Panc1 (cell line): ENCODE results near the gene SPOCK1. TPM values are rescaled to one million over a fixed set of nuclear protein-coding genes. Genes with fewer than 3 reads are reported as not detected.

Experiments used
- ATAC-seq: fragments of 200-7000 bp; cut with Tn5 transposase; 2 replicates; pipeline ENCODE4 v1.9.1; 2020; ENCODE audit warnings: mild to moderate bottlenecking, moderate library complexity
- BruUV-seq: library from RNA; stranded (reverse); fragments of 400-500 nt; replicated peaks from 2 replicates; lab custom pipeline; 2021; lab: Mats Ljungman, UMichigan
- CTCF ChIA-PET: fragments of 300-600 bp; sonication (Branson Sonifier 250); formaldehyde crosslinking; loops from one replicate; lab custom pipeline; 2022; ENCODE audit warnings: antibody characterized with exemption; lab: Charles Lee
- POLR2A ChIA-PET: fragments of 300-600 bp; sonication (Branson Sonifier 250); formaldehyde crosslinking; loops from one replicate; lab custom pipeline; 2022; ENCODE audit warnings: antibody characterized with exemption; lab: Charles Lee
- DNase-seq: peaks from one replicate; pipeline ENCODE4 v3.0.0-alpha.2; 2010; ENCODE audit warnings: low read depth, low spot score
- H3K27ac ChIP-seq: 2 replicates; pipeline ENCODE4 v1.5.1; 2011; ENCODE audit warnings: mild to moderate bottlenecking, low read length, inconsistent platforms
- H3K27me3 ChIP-seq: fragments of 200-500 bp; sonication (Bioruptor generic); 2 replicates; pipeline ENCODE4 v1.6.0; 2014; ENCODE audit warnings: low read length, inconsistent platforms; ENCODE audit not compliant: control insufficient read depth, insufficient read depth
- H3K36me3 ChIP-seq: fragments of 200-500 bp; sonication (Bioruptor generic); 2 replicates; pipeline ENCODE4 v1.5.1; 2014; ENCODE audit warnings: inconsistent platforms, mild to moderate bottlenecking, low read length, moderate library complexity; ENCODE audit not compliant: control insufficient read depth, insufficient read depth
- H3K4me1 ChIP-seq: 2 replicates; pipeline ENCODE4 v1.5.1; 2011; ENCODE audit warnings: inconsistent platforms, mild to moderate bottlenecking, low read length, moderate library complexity; ENCODE audit not compliant: control insufficient read depth, insufficient read depth
- H3K4me3 ChIP-seq, 2 experiments: 2 replicates each; pipeline ENCODE4 v1.5.1; 2011 to 2012; ENCODE audit warnings: low read depth in 2 of 2, low read length in 2 of 2, mild to moderate bottlenecking in 2 of 2, inconsistent platforms in 1 of 2, moderate library complexity in 1 of 2
- H3K9me3 ChIP-seq: fragments of 200-500 bp; sonication (Bioruptor generic); 2 replicates; pipeline ENCODE4 v1.5.1; 2014; ENCODE audit warnings: low read depth, mild to moderate bottlenecking, inconsistent platforms, low read length, moderate library complexity; ENCODE audit not compliant: control insufficient read depth, insufficient read depth
- POLR2AphosphoS5 ChIP-seq: IDR thresholded peaks from 2 replicates; pipeline ENCODE4 v1.6.1; 2012; ENCODE audit warnings: mild to moderate bottlenecking, low read depth, low read length, moderate library complexity
- SIN3A ChIP-seq: IDR thresholded peaks from 2 replicates; pipeline ENCODE4 v1.6.1; 2012; ENCODE audit warnings: low read depth, mild to moderate bottlenecking, low read length, moderate library complexity, borderline replicate concordance; ENCODE audit not compliant: insufficient read depth
- TCF7L2 ChIP-seq: IDR thresholded peaks from 2 replicates; pipeline ENCODE4 v1.6.1; 2011; ENCODE audit warnings: mild to moderate bottlenecking, low read depth, low read length, inconsistent platforms
- in situ Hi-C: cut with HindIII; loops from 2 replicates; pipeline ENCODE4 v1.10.0; 2016; ENCODE audit warnings: low sequenced_read_pairs, low pct_unique_long_range_greater_than_20kb
- intact Hi-C: fragments of 100-400 bp; cut with micrococcal nuclease; formaldehyde crosslinking; loops from one replicate; pipeline ENCODE4 v1.10.0; 2022; ENCODE audit not compliant: unreplicated experiment
- total RNA-seq: library from RNA; stranded (reverse); gene quantifications from one replicate; pipeline ENCODE4 v1.2.1, GENCODE V29; 2021; ENCODE audit not compliant: unreplicated experiment
- TF ChIP-seq, protein P1 (sequence below): fragments of 450-650 bp; IDR thresholded peaks from 2 replicates; pipeline ENCODE4 v1.5.1; 2017; ENCODE audit warnings: mild to moderate bottlenecking
- TF ChIP-seq, protein P2 (sequence below), 2 experiments: IDR thresholded peaks; 2 replicates each; pipeline ENCODE4 v1.6.1; 2011 to 2012; ENCODE audit warnings: low read depth in 2 of 2, control low read depth in 1 of 2, low read length in 1 of 2, mild to moderate bottlenecking in 1 of 2, moderate library complexity in 1 of 2; ENCODE audit not compliant: insufficient read depth in 1 of 2

Gene SPOCK1
- total RNA-seq, 1 experiment from 2014 or later = 15.6 TPM

- no peaks in the 10 kb centered on the region for H3K9me3 ChIP-seq
- H3K27me3 ChIP-seq = no peaks in the 10 kb centered on the region
- in situ Hi-C loops = no loop called here
- H3K4me1 ChIP-seq = no peaks in the 10 kb centered on the region
- ATAC-seq (no peak), DNase-seq (no peak)
- no peak overlapping the region for H3K4me3 ChIP-seq
- no TSS peak for BruUV-seq
- intact Hi-C loops = no loop called here
- no peaks in the 10 kb centered on the region for H3K36me3 ChIP-seq
- ChIA-PET CTCF (interaction anchor here (0.6 kb wide), 1 partner anchor 118 kb away, joined by 8 read pairs; no protein-coding TSS in a partner anchor), POLR2A (no interaction called here)
- H3K27ac ChIP-seq = no peak overlapping the region
- TF ChIP-seq POLR2AphosphoS5 = no peak
- TF ChIP-seq, protein P1, sequence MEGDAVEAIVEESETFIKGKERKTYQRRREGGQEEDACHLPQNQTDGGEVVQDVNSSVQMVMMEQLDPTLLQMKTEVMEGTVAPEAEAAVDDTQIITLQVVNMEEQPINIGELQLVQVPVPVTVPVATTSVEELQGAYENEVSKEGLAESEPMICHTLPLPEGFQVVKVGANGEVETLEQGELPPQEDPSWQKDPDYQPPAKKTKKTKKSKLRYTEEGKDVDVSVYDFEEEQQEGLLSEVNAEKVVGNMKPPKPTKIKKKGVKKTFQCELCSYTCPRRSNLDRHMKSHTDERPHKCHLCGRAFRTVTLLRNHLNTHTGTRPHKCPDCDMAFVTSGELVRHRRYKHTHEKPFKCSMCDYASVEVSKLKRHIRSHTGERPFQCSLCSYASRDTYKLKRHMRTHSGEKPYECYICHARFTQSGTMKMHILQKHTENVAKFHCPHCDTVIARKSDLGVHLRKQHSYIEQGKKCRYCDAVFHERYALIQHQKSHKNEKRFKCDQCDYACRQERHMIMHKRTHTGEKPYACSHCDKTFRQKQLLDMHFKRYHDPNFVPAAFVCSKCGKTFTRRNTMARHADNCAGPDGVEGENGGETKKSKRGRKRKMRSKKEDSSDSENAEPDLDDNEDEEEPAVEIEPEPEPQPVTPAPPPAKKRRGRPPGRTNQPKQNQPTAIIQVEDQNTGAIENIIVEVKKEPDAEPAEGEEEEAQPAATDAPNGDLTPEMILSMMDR = no peak
- TF ChIP-seq TCF7L2 = no peak
- TF ChIP-seq, protein P2, sequence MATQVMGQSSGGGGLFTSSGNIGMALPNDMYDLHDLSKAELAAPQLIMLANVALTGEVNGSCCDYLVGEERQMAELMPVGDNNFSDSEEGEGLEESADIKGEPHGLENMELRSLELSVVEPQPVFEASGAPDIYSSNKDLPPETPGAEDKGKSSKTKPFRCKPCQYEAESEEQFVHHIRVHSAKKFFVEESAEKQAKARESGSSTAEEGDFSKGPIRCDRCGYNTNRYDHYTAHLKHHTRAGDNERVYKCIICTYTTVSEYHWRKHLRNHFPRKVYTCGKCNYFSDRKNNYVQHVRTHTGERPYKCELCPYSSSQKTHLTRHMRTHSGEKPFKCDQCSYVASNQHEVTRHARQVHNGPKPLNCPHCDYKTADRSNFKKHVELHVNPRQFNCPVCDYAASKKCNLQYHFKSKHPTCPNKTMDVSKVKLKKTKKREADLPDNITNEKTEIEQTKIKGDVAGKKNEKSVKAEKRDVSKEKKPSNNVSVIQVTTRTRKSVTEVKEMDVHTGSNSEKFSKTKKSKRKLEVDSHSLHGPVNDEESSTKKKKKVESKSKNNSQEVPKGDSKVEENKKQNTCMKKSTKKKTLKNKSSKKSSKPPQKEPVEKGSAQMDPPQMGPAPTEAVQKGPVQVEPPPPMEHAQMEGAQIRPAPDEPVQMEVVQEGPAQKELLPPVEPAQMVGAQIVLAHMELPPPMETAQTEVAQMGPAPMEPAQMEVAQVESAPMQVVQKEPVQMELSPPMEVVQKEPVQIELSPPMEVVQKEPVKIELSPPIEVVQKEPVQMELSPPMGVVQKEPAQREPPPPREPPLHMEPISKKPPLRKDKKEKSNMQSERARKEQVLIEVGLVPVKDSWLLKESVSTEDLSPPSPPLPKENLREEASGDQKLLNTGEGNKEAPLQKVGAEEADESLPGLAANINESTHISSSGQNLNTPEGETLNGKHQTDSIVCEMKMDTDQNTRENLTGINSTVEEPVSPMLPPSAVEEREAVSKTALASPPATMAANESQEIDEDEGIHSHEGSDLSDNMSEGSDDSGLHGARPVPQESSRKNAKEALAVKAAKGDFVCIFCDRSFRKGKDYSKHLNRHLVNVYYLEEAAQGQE (IDR thresholded peaks at IDR 0.05; ENCODE audit: insufficient read depth in 1 of 2, low read depth in 2 of 2, low read length in 1 of 2) = no peak
- no peak for TF ChIP-seq SIN3A
Observed at GRCh38 chr5:137141779-137142178, 357.3 kb downstream of the SPOCK1 start.

GRCh38 chr5:137136991-137137632 is 362.0 kb downstream of the SPOCK1 start:
- intact Hi-C loops = no loop called here
- ATAC-seq (no peak), DNase-seq (no peak)
- no peaks in the 10 kb centered on the region for H3K36me3 ChIP-seq
- ChIA-PET POLR2A (no interaction called here), CTCF (no interaction called here)
- H3K9me3 ChIP-seq = no peaks in the 10 kb centered on the region
- TF ChIP-seq POLR2AphosphoS5 = no peak
- no TSS peak for BruUV-seq
- H3K27ac ChIP-seq = no peak overlapping the region
- in situ Hi-C loops = no loop called here
- H3K4me3 ChIP-seq = no peak overlapping the region
- H3K4me1 ChIP-seq = no peaks in the 10 kb centered on the region
- H3K27me3 ChIP-seq = no peaks in the 10 kb centered on the region

- Histone ChIP-seq H3K27me3 (no peaks in the 10 kb centered on the region), H3K4me3 (no peak overlapping the region), H3K4me1 (no peaks in the 10 kb centered on the region), H3K36me3 (no peaks in the 10 kb centered on the region), H3K9me3 (no peaks in the 10 kb centered on the region), H3K27ac (no peak overlapping the region)
- no peak for DNase-seq
- no TSS peak for BruUV-seq
- ChIA-PET POLR2A (no interaction called here), CTCF (no interaction called here)
- ATAC-seq = no peak
- intact Hi-C loops (no loop called here), in situ Hi-C loops (no loop called here)
- TF ChIP-seq TCF7L2 = no peak
- TF ChIP-seq SIN3A = no peak
- TF ChIP-seq, protein P2 (IDR thresholded peaks at IDR 0.05; ENCODE audit: insufficient read depth in 1 of 2, low read depth in 2 of 2, low read length in 1 of 2) = no peak
- TF ChIP-seq, protein P1 = no peak
- no peak for TF ChIP-seq POLR2AphosphoS5
Observed at GRCh38 chr5:137134920-137135532, 364.1 kb downstream of the SPOCK1 start.
